ENCODE results near the gene KIF5C. TPM values are rescaled to one million over a fixed set of nuclear protein-coding genes. Genes with fewer than 3 reads are reported as not detected.
A peak's percentile ranks its signal among the peaks of the same experiment; 100 is the strongest.

KIF5C gene
- total RNA-seq, 4 donors from 2014 or later = 0.77 to 11.0 (median 1.9) TPM

GRCh38 chr2:148920559-148920958 lies 45.5 kb downstream of the KIF5C start:
- intact Hi-C loops (cut with DNase I; ENCODE audit: low total_unique reads) = no loop called here
- no peak overlapping the region for H3K27ac ChIP-seq
- no peaks in the 10 kb centered on the region for H3K27me3 ChIP-seq
- no peaks in the 10 kb centered on the region for H3K4me1 ChIP-seq
- no peak overlapping the region for H3K4me3 ChIP-seq
- H3K9me3 ChIP-seq = no peaks in the 10 kb centered on the region
- DNase-seq = no peak
- H3K36me3 ChIP-seq = no peaks in the 10 kb centered on the region
- TF ChIP-seq, protein P1, sequence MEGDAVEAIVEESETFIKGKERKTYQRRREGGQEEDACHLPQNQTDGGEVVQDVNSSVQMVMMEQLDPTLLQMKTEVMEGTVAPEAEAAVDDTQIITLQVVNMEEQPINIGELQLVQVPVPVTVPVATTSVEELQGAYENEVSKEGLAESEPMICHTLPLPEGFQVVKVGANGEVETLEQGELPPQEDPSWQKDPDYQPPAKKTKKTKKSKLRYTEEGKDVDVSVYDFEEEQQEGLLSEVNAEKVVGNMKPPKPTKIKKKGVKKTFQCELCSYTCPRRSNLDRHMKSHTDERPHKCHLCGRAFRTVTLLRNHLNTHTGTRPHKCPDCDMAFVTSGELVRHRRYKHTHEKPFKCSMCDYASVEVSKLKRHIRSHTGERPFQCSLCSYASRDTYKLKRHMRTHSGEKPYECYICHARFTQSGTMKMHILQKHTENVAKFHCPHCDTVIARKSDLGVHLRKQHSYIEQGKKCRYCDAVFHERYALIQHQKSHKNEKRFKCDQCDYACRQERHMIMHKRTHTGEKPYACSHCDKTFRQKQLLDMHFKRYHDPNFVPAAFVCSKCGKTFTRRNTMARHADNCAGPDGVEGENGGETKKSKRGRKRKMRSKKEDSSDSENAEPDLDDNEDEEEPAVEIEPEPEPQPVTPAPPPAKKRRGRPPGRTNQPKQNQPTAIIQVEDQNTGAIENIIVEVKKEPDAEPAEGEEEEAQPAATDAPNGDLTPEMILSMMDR (IDR thresholded peaks at IDR 0.05) = no peak
- TF ChIP-seq POLR2A (IDR thresholded peaks at IDR 0.05) = no peak

DNA sequence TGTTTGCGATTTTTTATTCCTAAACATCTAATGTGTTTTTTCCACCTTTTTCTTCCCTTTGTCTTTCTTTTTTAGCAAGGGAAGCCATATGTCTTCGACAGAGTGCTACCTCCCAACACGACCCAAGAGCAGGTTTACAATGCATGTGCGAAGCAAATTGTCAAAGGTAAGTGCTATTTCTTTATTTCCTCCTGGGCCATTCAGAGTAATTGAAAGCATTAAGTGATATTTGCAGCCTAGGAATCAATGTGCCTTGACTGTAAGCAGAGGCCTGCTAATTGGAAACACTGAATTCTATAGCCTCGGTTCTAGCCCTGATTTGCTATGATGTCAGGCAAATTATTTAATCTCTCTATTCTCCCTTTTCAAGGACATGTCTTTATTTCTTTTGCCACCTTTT lies 47.0 kb downstream of the KIF5C start:
- H3K36me3 ChIP-seq = no peaks in the 10 kb centered on the region
- no peak overlapping the region for H3K27ac ChIP-seq
- TF ChIP-seq, protein P1 (IDR thresholded peaks at IDR 0.05) = no peak
- no peak for TF ChIP-seq POLR2A (IDR thresholded peaks at IDR 0.05)
- no peaks in the 10 kb centered on the region for H3K4me1 ChIP-seq
- intact Hi-C loops (cut with DNase I; ENCODE audit: low total_unique reads) = no loop called here
- H3K27me3 ChIP-seq = no peaks in the 10 kb centered on the region
- no peaks in the 10 kb centered on the region for H3K9me3 ChIP-seq
- no peak for DNase-seq
- H3K4me3 ChIP-seq = no peak overlapping the region

DNA sequence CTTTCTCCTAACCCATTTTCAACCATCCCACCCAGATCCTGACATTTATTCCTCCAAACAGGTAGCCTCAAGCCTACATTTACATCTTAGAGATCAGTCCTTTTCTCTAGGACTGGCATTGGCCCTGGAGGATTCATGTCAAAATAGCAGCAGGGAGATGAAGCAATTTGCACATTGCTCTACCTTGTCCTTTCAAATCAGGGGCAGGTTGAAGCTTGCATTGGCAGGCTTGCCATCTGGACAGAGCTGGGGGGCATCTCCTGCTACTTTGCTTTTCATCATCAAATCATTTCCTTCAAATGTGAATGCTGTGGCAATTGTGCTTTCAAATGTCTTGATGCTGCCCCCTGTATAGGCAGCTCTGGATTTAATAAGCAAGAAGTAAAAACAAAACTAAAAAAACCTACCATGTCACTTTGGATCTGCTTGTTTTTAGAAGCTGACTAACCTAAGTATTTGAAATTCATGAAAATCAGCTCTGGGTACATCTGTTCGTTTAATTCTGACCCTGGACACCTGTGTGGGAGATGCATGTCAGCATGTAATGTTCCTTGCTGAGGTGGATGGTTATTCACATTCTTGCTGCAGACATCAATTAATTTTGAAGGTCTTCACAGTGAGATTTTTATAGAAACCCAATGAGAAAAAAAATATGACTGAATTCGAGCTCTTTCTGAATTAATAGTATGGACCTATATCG lies 47.9 kb downstream of the KIF5C start:
- DNase-seq = no peak
- H3K36me3 ChIP-seq = no peaks in the 10 kb centered on the region
- intact Hi-C loops (cut with DNase I; ENCODE audit: low total_unique reads) = no loop called here
- TF ChIP-seq, protein P1 (IDR thresholded peaks at IDR 0.05) = no peak
- TF ChIP-seq POLR2A (IDR thresholded peaks at IDR 0.05) = no peak
- H3K27me3 ChIP-seq = no peaks in the 10 kb centered on the region
- H3K27ac ChIP-seq = no peak overlapping the region
- no peak overlapping the region for H3K4me3 ChIP-seq
- H3K9me3 ChIP-seq = no peaks in the 10 kb centered on the region
- H3K4me1 ChIP-seq = no peaks in the 10 kb centered on the region

DNA sequence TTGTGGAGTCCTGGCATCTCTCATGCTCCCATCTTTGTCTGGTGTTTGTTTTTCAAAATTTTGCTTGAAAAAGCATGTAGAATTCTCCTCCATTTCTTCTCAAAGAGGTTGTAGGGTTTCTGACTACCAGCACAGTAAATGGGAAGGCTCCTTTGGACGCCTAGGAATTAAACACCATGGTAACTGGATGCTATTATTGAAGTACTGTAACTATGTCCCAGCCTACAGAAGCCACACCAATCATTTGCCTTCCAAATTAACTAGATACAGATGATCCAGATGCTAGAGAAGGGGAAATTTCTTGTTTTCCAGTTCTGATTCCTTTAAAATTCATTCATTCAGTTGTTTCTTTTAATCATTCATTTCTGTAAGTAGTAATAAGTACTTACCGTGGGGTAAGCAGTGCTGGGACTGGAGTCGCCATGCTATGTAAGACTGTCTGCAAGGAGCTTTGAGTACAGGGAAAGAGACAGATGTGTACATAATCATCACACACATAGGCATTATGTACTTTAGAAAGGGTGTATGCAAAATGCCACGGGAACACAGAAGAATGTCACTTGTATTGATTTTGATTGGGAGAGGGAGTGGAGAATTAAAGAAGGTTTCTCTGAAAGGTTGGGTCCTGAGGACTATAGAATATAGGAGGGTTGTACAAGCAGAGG lies 49.6 kb downstream of the KIF5C start:
- H3K4me1 ChIP-seq = no peaks in the 10 kb centered on the region
- intact Hi-C loops (cut with DNase I; ENCODE audit: low total_unique reads) = no loop called here
- no peaks in the 10 kb centered on the region for H3K9me3 ChIP-seq
- H3K27me3 ChIP-seq = no peaks in the 10 kb centered on the region
- no peak overlapping the region for H3K4me3 ChIP-seq
- no peak overlapping the region for H3K27ac ChIP-seq
- TF ChIP-seq, protein P1 (IDR thresholded peaks at IDR 0.05) = no peak
- no peak for TF ChIP-seq POLR2A (IDR thresholded peaks at IDR 0.05)
- H3K36me3 ChIP-seq = no peaks in the 10 kb centered on the region
- DNase-seq = no peak

- intact Hi-C loops (cut with DNase I; ENCODE audit: low total_unique reads) = no loop called here
- H3K4me3 ChIP-seq = no peak overlapping the region
- H3K36me3 ChIP-seq = no peaks in the 10 kb centered on the region
- DNase-seq = no peak
- TF ChIP-seq, protein P1 (IDR thresholded peaks at IDR 0.05) = peak in 1 of 4 experiments; percentile 18
- no peak for TF ChIP-seq POLR2A (IDR thresholded peaks at IDR 0.05)
- H3K4me1 ChIP-seq = no peaks in the 10 kb centered on the region
- no peak overlapping the region for H3K27ac ChIP-seq
- no peaks in the 10 kb centered on the region for H3K27me3 ChIP-seq
- no peaks in the 10 kb centered on the region for H3K9me3 ChIP-seq
Observed at GRCh38 chr2:148926291-148926961, 51.4 kb downstream of the KIF5C start.
